ENCODE data around the gene KSR2.

GRCh38 chr12:117570608-117571007 is 398.2 kb downstream of the KSR2 start:
- TF ChIP-seq, protein P1, sequence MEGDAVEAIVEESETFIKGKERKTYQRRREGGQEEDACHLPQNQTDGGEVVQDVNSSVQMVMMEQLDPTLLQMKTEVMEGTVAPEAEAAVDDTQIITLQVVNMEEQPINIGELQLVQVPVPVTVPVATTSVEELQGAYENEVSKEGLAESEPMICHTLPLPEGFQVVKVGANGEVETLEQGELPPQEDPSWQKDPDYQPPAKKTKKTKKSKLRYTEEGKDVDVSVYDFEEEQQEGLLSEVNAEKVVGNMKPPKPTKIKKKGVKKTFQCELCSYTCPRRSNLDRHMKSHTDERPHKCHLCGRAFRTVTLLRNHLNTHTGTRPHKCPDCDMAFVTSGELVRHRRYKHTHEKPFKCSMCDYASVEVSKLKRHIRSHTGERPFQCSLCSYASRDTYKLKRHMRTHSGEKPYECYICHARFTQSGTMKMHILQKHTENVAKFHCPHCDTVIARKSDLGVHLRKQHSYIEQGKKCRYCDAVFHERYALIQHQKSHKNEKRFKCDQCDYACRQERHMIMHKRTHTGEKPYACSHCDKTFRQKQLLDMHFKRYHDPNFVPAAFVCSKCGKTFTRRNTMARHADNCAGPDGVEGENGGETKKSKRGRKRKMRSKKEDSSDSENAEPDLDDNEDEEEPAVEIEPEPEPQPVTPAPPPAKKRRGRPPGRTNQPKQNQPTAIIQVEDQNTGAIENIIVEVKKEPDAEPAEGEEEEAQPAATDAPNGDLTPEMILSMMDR (conservative IDR thresholded peaks at IDR 0.05; ENCODE audit: low read depth, low read length) = no peak
- no peak for TF ChIP-seq EZH2 (IDR thresholded peaks at IDR 0.05; ENCODE audit: borderline replicate concordance, low read depth, low read length, poor library complexity, severe bottlenecking)

Measured in A673 (cell line).